Measurements from ENCODE around the gene NTM. TPM values are rescaled to one million over a fixed set of nuclear protein-coding genes. Genes with fewer than 3 reads are reported as not detected.

Gene NTM
- polyA plus RNA-seq, 1 donor (not counting 4 experiments of a cell fraction or from before 2014, with no cell fraction given): 47.9 TPM

GRCh38 chr11:132217856-132218255 lies 847.4 kb downstream of the NTM start:
- H3K4me1 ChIP-seq (ENCODE audit: control insufficient read depth, extremely low read depth, insufficient read depth, low read length): no peaks in the 10 kb centered on the region
- H3K9ac ChIP-seq (ENCODE audit: control insufficient read depth, extremely low read depth, insufficient read depth, low read length): no peak overlapping the region
- no peak overlapping the region for H3K27ac ChIP-seq (ENCODE audit: control insufficient read depth, insufficient read depth, low read length)
- DNase-seq (ENCODE audit: low read depth, low spot score): no peak
- no peak for TF ChIP-seq EZH2 (IDR thresholded peaks at IDR 0.05; ENCODE audit: low read length)
- TF ChIP-seq, protein P1, sequence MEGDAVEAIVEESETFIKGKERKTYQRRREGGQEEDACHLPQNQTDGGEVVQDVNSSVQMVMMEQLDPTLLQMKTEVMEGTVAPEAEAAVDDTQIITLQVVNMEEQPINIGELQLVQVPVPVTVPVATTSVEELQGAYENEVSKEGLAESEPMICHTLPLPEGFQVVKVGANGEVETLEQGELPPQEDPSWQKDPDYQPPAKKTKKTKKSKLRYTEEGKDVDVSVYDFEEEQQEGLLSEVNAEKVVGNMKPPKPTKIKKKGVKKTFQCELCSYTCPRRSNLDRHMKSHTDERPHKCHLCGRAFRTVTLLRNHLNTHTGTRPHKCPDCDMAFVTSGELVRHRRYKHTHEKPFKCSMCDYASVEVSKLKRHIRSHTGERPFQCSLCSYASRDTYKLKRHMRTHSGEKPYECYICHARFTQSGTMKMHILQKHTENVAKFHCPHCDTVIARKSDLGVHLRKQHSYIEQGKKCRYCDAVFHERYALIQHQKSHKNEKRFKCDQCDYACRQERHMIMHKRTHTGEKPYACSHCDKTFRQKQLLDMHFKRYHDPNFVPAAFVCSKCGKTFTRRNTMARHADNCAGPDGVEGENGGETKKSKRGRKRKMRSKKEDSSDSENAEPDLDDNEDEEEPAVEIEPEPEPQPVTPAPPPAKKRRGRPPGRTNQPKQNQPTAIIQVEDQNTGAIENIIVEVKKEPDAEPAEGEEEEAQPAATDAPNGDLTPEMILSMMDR (optimal IDR thresholded peaks at IDR 0.05 in 1 of 3, IDR thresholded peaks at IDR 0.05 in 1 of 3, conservative IDR thresholded peaks at IDR 0.05 in 1 of 3; ENCODE audit: extremely low read depth in 1 of 3, insufficient read depth in 2 of 3, low read length in 3 of 3): no peak
- no peak overlapping the region for H3K4me3 ChIP-seq (ENCODE audit: control insufficient read depth in 2 of 3, extremely low read depth in 1 of 3, insufficient read depth in 2 of 3, low read depth in 1 of 3, low read length in 3 of 3)
- dilution Hi-C loops (cut with MboI; ENCODE audit: extremely low pct_ligation_motif_present, low sequenced_read_pairs): no loop called here
- no peaks in the 10 kb centered on the region for H4K20me1 ChIP-seq (ENCODE audit: control insufficient read depth, extremely low read depth, insufficient read depth, low read length)
- no peak for FAIRE-seq
- H3K9me3 ChIP-seq (ENCODE audit: control insufficient read depth, low read depth, low read length): no peaks in the 10 kb centered on the region
- H2AFZ ChIP-seq (ENCODE audit: control insufficient read depth, low read length): no peak overlapping the region
- no peak overlapping the region for H3K4me2 ChIP-seq (ENCODE audit: control insufficient read depth, extremely low read depth, insufficient read depth, low read depth, low read length)
- H3K79me2 ChIP-seq (ENCODE audit: control insufficient read depth, insufficient read depth, low read length): no peaks in the 10 kb centered on the region
- no peaks in the 10 kb centered on the region for H3K36me3 ChIP-seq (ENCODE audit: control insufficient read depth in 2 of 2, extremely low read depth in 1 of 2, insufficient read depth in 2 of 2, low read length in 2 of 2)
- no peaks in the 10 kb centered on the region for H3K27me3 ChIP-seq (ENCODE audit: control insufficient read depth, extremely low read depth, insufficient read depth, low read length)
- no peaks in the 10 kb centered on the region for H3K9me1 ChIP-seq (ENCODE audit: control insufficient read depth, extremely low read depth, insufficient read depth, low read length)

GRCh38 chr11:132220474-132220873 lies 850.1 kb downstream of the NTM start:
- dilution Hi-C loops (cut with MboI; ENCODE audit: extremely low pct_ligation_motif_present, low sequenced_read_pairs): no loop called here
- FAIRE-seq (no peak), DNase-seq (ENCODE audit: low read depth, low spot score) (no peak)
- Histone ChIP-seq H3K79me2 (ENCODE audit: control insufficient read depth, insufficient read depth, low read length) (no peaks in the 10 kb centered on the region), H3K36me3 (ENCODE audit: control insufficient read depth in 2 of 2, extremely low read depth in 1 of 2, insufficient read depth in 2 of 2, low read length in 2 of 2) (no peaks in the 10 kb centered on the region), H3K9ac (ENCODE audit: control insufficient read depth, extremely low read depth, insufficient read depth, low read length) (no peak overlapping the region), H3K4me3 (ENCODE audit: control insufficient read depth in 2 of 3, extremely low read depth in 1 of 3, insufficient read depth in 2 of 3, low read depth in 1 of 3, low read length in 3 of 3) (no peak overlapping the region), H3K4me2 (ENCODE audit: control insufficient read depth, extremely low read depth, insufficient read depth, low read depth, low read length) (no peak overlapping the region), H4K20me1 (ENCODE audit: control insufficient read depth, extremely low read depth, insufficient read depth, low read length) (no peaks in the 10 kb centered on the region), H3K27me3 (ENCODE audit: control insufficient read depth, extremely low read depth, insufficient read depth, low read length) (no peaks in the 10 kb centered on the region), H3K9me3 (ENCODE audit: control insufficient read depth, low read depth, low read length) (no peaks in the 10 kb centered on the region), H3K27ac (ENCODE audit: control insufficient read depth, insufficient read depth, low read length) (no peak overlapping the region), H3K4me1 (ENCODE audit: control insufficient read depth, extremely low read depth, insufficient read depth, low read length) (no peaks in the 10 kb centered on the region), H2AFZ (ENCODE audit: control insufficient read depth, low read length) (no peak overlapping the region), H3K9me1 (ENCODE audit: control insufficient read depth, extremely low read depth, insufficient read depth, low read length) (no peaks in the 10 kb centered on the region)
- TF ChIP-seq, protein P1 (optimal IDR thresholded peaks at IDR 0.05 in 1 of 3, IDR thresholded peaks at IDR 0.05 in 1 of 3, conservative IDR thresholded peaks at IDR 0.05 in 1 of 3; ENCODE audit: extremely low read depth in 1 of 3, insufficient read depth in 2 of 3, low read length in 3 of 3): no peak
- no peak for TF ChIP-seq EZH2 (IDR thresholded peaks at IDR 0.05; ENCODE audit: low read length)
